Measurements from ENCODE around the gene POFUT1.

DNA sequence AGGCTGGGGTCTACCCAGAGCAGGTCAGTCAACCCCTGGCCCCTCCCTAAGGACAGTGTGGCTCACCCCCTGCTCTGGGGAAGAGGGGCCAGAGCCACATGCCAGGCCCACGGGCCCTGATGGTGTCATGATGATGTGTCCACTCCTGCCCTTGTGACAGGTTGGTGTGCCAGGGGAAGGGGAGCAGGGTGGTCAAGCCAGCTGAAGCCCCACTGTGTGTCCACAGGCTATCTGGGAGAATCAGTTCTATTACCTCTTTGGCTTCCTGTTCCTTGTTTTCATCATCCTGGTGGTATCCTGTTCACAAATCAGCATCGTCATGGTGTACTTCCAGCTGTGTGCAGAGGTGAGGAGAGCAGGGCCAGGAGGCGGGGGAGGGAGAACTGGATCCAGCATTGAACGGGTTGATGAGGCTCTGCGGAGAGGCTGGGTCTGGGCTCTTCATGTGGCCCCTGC is 47.9 kb upstream of the POFUT1 start:
- TF ChIP-seq, protein P1, sequence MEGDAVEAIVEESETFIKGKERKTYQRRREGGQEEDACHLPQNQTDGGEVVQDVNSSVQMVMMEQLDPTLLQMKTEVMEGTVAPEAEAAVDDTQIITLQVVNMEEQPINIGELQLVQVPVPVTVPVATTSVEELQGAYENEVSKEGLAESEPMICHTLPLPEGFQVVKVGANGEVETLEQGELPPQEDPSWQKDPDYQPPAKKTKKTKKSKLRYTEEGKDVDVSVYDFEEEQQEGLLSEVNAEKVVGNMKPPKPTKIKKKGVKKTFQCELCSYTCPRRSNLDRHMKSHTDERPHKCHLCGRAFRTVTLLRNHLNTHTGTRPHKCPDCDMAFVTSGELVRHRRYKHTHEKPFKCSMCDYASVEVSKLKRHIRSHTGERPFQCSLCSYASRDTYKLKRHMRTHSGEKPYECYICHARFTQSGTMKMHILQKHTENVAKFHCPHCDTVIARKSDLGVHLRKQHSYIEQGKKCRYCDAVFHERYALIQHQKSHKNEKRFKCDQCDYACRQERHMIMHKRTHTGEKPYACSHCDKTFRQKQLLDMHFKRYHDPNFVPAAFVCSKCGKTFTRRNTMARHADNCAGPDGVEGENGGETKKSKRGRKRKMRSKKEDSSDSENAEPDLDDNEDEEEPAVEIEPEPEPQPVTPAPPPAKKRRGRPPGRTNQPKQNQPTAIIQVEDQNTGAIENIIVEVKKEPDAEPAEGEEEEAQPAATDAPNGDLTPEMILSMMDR (IDR thresholded peaks at IDR 0.05; ENCODE audit: extremely low read depth in 1 of 2, insufficient read depth in 1 of 2, low read depth in 1 of 2, low read length in 2 of 2) = no peak
- TF ChIP-seq POLR2A (IDR thresholded peaks at IDR 0.05; ENCODE audit: low read depth, low read length) = no peak
- TF ChIP-seq, protein P2, sequence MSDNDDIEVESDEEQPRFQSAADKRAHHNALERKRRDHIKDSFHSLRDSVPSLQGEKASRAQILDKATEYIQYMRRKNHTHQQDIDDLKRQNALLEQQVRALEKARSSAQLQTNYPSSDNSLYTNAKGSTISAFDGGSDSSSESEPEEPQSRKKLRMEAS (IDR thresholded peaks at IDR 0.05; ENCODE audit: insufficient read depth, insufficient read length) = no peak
- no peak for TF ChIP-seq POLR2AphosphoS5 (IDR thresholded peaks at IDR 0.05; ENCODE audit: insufficient read depth, low read depth, low read length)
- no peak for TF ChIP-seq JUN (IDR thresholded peaks at IDR 0.05; ENCODE audit: borderline replicate concordance, insufficient read depth, insufficient read length, low read depth)
- TF ChIP-seq EZH2 (IDR thresholded peaks at IDR 0.05; ENCODE audit: borderline replicate concordance, low read depth, low read length, severe bottlenecking) = no peak
- no peak for TF ChIP-seq FOS (IDR thresholded peaks at IDR 0.05; ENCODE audit: borderline replicate concordance, insufficient read depth, low read length)
- TF ChIP-seq MYC (IDR thresholded peaks at IDR 0.05; ENCODE audit: low read depth, low read length) = no peak
- no peak for TF ChIP-seq GATA2 (IDR thresholded peaks at IDR 0.05; ENCODE audit: insufficient read depth, insufficient read length, low read depth, low read length)
